ENCODE measurements around the gene AMN1.
"Not testable (repeated sequence)": the region's sequence is repeated elsewhere in the genome, so short reads cannot be mapped to it uniquely, and the experiment has no call there.

The AMN1 gene

GRCh38 chr12:31772186-31772585 lies 43.4 kb upstream of the AMN1 start:
- H3K27me3 ChIP-seq (ENCODE audit: low read depth, low read length): no peaks in the 10 kb centered on the region

DNA sequence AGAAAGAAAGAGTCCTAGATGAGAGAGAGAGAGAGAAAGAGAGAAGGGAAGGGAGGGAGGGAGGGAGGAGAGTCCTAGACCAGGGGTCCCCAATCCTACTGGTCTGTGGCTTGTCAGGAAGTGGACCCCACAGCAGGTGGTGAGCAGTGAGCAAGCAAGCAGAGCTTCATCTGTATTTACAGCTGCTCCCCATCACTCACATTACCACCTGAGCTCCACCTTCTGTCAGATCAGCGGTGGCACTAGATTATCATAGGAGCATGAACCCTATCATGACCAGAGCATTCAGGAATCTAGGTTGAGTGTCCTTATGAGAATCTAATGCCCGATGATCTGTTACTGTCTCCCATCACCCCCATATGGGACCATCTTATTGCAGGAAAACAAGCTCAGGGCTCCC lies 39.2 kb upstream of the AMN1 start:
- peaks cover 18% of the 10 kb centered on the region for H3K9me3 ChIP-seq (ENCODE audit: insufficient read depth, low read length)
- H3K79me2 ChIP-seq (ENCODE audit: low read length): no peaks in the 10 kb centered on the region
- H3K4me2 ChIP-seq (ENCODE audit: low read length): no peak overlapping the region
- no peaks in the 10 kb centered on the region for H4K20me1 ChIP-seq (ENCODE audit: insufficient read depth, low read length)
- peaks cover 18% of the 10 kb centered on the region for H3K4me1 ChIP-seq (ENCODE audit: low read length)
- H3K27ac ChIP-seq (ENCODE audit: low read length): no peak overlapping the region
- H3K36me3 ChIP-seq (replicated peaks; ENCODE audit: low read depth, low read length): peaks cover 5% of the 10 kb centered on the region
- H2AFZ ChIP-seq (ENCODE audit: low read depth, low read length): no peak overlapping the region
- TF ChIP-seq EZH2phosphoT487 (IDR thresholded peaks at IDR 0.05; ENCODE audit: low read depth) (no peak), CTCF (IDR thresholded peaks at IDR 0.05; ENCODE audit: low read depth, low read length) (no peak)
- H3K4me3 ChIP-seq (ENCODE audit: low read length): no peak overlapping the region
- H3K27me3 ChIP-seq (ENCODE audit: low read depth, low read length): no peaks in the 10 kb centered on the region
- no peak overlapping the region for H3K9ac ChIP-seq (ENCODE audit: low read length)

More at GRCh38 chr12:31772186-31772585, 43.4 kb upstream of the AMN1 start:
- no peak overlapping the region for H3K27ac ChIP-seq (ENCODE audit: low read length)
- H3K4me1 ChIP-seq (ENCODE audit: low read length): peaks cover 22% of the 10 kb centered on the region
- no peak for TF ChIP-seq CTCF (IDR thresholded peaks at IDR 0.05; ENCODE audit: low read depth, low read length)
- TF ChIP-seq EZH2phosphoT487 (IDR thresholded peaks at IDR 0.05; ENCODE audit: low read depth): no peak
- no peaks in the 10 kb centered on the region for H3K79me2 ChIP-seq (ENCODE audit: low read length)
- no peak overlapping the region for H2AFZ ChIP-seq (ENCODE audit: low read depth, low read length)
- no peaks in the 10 kb centered on the region for H3K36me3 ChIP-seq (replicated peaks; ENCODE audit: low read depth, low read length)
- no peak overlapping the region for H3K9ac ChIP-seq (ENCODE audit: low read length)
- H4K20me1 ChIP-seq (ENCODE audit: insufficient read depth, low read length): no peaks in the 10 kb centered on the region
- H3K9me3 ChIP-seq (ENCODE audit: insufficient read depth, low read length): no peaks in the 10 kb centered on the region
- H3K4me3 ChIP-seq (ENCODE audit: low read length): no peak overlapping the region
- no peak overlapping the region for H3K4me2 ChIP-seq (ENCODE audit: low read length)

DNA sequence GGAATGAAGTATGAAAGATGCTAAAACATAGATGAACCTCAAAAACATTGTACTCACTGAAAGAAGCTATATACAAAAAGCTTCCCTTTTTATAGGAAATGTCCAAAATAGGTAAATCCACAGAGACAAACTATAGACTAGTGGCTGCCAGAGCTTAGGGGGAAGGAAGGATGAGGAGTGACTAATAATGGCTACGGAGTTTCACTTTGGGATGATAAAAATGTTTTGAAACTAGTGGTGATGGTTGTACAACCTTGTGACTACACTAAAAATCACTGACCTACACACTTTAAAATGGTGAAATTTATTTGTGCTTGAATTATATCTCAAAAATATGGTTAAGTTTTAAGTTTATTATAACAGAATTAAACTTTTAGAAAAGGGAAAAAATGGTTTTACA lies 37.1 kb upstream of the AMN1 start:
- Histone ChIP-seq H3K36me3 (replicated peaks; ENCODE audit: low read depth, low read length) (peaks cover 5% of the 10 kb centered on the region), H4K20me1 (ENCODE audit: insufficient read depth, low read length) (no peaks in the 10 kb centered on the region), H3K79me2 (ENCODE audit: low read length) (no peaks in the 10 kb centered on the region), H3K9ac (ENCODE audit: low read length) (no peak overlapping the region), H3K27me3 (ENCODE audit: low read depth, low read length) (no peaks in the 10 kb centered on the region), H3K4me2 (ENCODE audit: low read length) (no peak overlapping the region), H2AFZ (ENCODE audit: low read depth, low read length) (no peak overlapping the region), H3K9me3 (ENCODE audit: insufficient read depth, low read length) (peaks cover 18% of the 10 kb centered on the region), H3K27ac (ENCODE audit: low read length) (no peak overlapping the region), H3K4me1 (ENCODE audit: low read length) (peaks cover 13% of the 10 kb centered on the region), H3K4me3 (ENCODE audit: low read length) (no peak overlapping the region)
- TF ChIP-seq EZH2phosphoT487 (IDR thresholded peaks at IDR 0.05; ENCODE audit: low read depth): no peak
- no peak for TF ChIP-seq CTCF (IDR thresholded peaks at IDR 0.05; ENCODE audit: low read depth, low read length)

DNA sequence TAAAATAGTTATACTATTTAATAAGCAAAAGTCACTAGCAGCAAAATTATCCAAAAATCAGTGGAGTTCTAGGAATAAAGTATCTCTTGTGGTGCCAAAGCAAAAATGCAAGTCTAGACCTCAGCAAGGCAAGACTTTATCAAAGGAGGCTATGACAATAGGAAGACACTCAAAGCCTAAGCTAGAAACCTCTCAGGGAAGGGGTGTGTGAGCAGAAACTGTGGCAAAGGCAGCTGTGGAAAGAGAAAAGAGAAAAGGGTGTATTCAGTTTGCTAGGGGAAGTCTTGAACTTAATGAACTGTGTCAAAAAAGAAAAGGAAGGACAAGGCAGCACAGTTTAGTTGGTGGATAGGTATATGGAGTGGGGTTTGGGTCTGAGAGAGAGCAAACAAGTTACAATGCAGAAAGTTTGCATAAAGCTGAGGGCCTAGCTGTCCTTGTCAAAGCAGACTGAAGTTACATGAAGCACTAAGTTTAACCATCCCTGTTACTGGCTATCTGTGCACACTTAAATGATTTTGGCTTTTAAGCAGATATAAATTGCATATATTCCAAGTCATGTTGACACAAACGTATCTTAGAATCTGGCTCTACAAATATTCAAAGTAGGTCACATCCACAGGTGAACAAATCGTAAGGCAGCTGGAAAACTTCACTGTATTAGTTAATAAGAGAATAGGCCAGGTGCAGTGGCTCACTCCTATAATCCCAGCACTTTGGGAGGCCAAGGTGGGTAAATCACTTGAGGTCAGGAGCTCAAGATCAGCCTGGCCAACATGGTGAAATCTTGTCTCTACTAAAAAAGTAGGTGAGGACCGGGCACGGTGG lies 31.0 kb upstream of the AMN1 start:
- Histone ChIP-seq H3K4me2 (ENCODE audit: low read length) (no peak overlapping the region), H3K27ac (ENCODE audit: low read length) (peak overlapping the region; percentile 17), H3K9me3 (ENCODE audit: insufficient read depth, low read length) (0 out of 2 replicates have a peak, but pooled peaks cover 7% of the 10 kb centered on the region), H3K4me1 (ENCODE audit: low read length) (peaks cover 52% of the 10 kb centered on the region), H3K36me3 (replicated peaks; ENCODE audit: low read depth, low read length) (no peaks in the 10 kb centered on the region), H4K20me1 (ENCODE audit: insufficient read depth, low read length) (no peaks in the 10 kb centered on the region), H3K4me3 (ENCODE audit: low read length) (no peak overlapping the region), H3K9ac (ENCODE audit: low read length) (no peak overlapping the region), H3K79me2 (ENCODE audit: low read length) (no peaks in the 10 kb centered on the region), H2AFZ (ENCODE audit: low read depth, low read length) (no peak overlapping the region), H3K27me3 (ENCODE audit: low read depth, low read length) (no peaks in the 10 kb centered on the region)
- TF ChIP-seq CTCF (IDR thresholded peaks at IDR 0.05; ENCODE audit: low read depth, low read length) (no peak), EZH2phosphoT487 (IDR thresholded peaks at IDR 0.05; ENCODE audit: low read depth) (no peak)

- H4K20me1 ChIP-seq (ENCODE audit: insufficient read depth, low read length); H3K27ac ChIP-seq (ENCODE audit: low read length); H2AFZ ChIP-seq (ENCODE audit: low read depth, low read length); H3K9me3 ChIP-seq (ENCODE audit: insufficient read depth, low read length); H3K4me3 ChIP-seq (ENCODE audit: low read length); H3K4me2 ChIP-seq (ENCODE audit: low read length); H3K27me3 ChIP-seq (ENCODE audit: low read depth, low read length); H3K36me3 ChIP-seq (replicated peaks; ENCODE audit: low read depth, low read length); H3K79me2 ChIP-seq (ENCODE audit: low read length); H3K9ac ChIP-seq (ENCODE audit: low read length): not testable (repeated sequence)
- peaks cover 49% of the 10 kb centered on the region for H3K4me1 ChIP-seq (ENCODE audit: low read length)
Observed at GRCh38 chr12:31758297-31758696, 29.5 kb upstream of the AMN1 start.

Data from OCI-LY3 (cell line).